ENCODE measurements around the gene FAF1.

GRCh38 chr1:50615036-50615750 is 344.9 kb downstream of the FAF1 start:
- TF ChIP-seq CTCF (IDR thresholded peaks at IDR 0.05) (no peak), POLR2A (IDR thresholded peaks at IDR 0.05) (no peak), EP300 (IDR thresholded peaks at IDR 0.05) (no peak), POLR2AphosphoS5 (IDR thresholded peaks at IDR 0.05) (no peak)
